HG03064 (cell line): ENCODE data around the gene MYL5.
A peak's percentile ranks its signal among the peaks of the same experiment; 100 is the strongest.
"Not testable (repeated sequence)": the region's sequence is repeated elsewhere in the genome, so short reads cannot be mapped to it uniquely, and the experiment has no call there.

ENCODE experiments used
- ATAC-seq: cut with Tn5 transposase; IDR thresholded peaks from one replicate; pipeline ENCODE4 v1.9.1; 2021; ENCODE audit warnings: low read depth; ENCODE audit not compliant: unreplicated experiment

MYL5 gene

GRCh38 chr4:674172-675035 lies at the start of gene MYL5, which contains the start of gene ATP5ME:
Gene MYL5, plus strand, starts transcription at chr4:674542. Its CDS starts 3,485 bp downstream, at chr4:678027.
Gene ATP5ME, minus strand, starts transcription at chr4:674276. Its CDS starts 29 bp downstream, at chr4:674247.
- ATAC-seq, result peak; percentile 56

- no peak for ATAC-seq
Measured at GRCh38 chr4:624705-625590, 49.4 kb upstream of the MYL5 start, which contains the start of gene PDE6B. Gene PDE6B, plus strand, starts transcription at chr4:625573. Its CDS starts 54 bp downstream, at chr4:625627.

- no peak for ATAC-seq
Measured at GRCh38 chr4:625631-626161, 48.6 kb upstream of the MYL5 start.

GRCh38 chr4:626201-627091 lies 47.9 kb upstream of the MYL5 start:
- no peak for ATAC-seq

DNA sequence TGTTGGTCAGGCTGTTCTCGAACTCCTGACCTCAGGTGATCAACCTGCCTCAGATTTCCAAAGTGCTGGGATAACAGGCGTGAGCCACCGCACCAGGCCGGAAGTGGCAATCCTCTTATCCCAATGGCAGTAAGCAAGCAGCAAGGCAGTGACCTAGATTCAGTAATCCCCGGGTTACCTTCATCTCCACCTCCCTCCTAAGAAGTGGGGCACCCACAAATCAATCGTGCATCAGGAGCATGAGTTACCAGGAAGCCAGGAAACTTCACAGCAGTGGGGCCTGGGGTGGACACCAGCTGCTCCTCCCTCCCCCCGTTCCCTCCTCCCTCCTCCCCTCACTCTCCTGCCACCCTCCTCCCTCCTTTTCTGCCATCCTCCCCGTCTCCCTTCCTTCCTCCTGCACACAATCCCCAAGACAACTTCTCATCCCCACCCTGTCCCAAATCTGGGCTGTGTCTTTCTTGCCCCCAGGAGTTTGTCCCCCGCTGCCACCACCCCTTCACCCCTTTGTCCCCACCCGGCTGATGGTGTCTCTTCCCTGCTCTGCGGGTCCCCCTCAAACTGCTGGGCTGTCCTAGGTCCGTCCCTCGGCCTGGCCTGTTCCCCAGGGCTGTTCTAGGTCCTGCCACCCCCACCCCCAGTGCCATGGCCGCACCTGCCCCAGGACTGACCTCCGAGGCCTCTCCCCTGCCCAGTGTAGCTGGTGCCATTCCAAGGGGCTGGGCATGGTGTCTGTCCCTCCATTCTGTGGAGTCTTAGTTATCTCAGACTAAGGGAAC lies 46.8 kb upstream of the MYL5 start:
- no peak for ATAC-seq

DNA sequence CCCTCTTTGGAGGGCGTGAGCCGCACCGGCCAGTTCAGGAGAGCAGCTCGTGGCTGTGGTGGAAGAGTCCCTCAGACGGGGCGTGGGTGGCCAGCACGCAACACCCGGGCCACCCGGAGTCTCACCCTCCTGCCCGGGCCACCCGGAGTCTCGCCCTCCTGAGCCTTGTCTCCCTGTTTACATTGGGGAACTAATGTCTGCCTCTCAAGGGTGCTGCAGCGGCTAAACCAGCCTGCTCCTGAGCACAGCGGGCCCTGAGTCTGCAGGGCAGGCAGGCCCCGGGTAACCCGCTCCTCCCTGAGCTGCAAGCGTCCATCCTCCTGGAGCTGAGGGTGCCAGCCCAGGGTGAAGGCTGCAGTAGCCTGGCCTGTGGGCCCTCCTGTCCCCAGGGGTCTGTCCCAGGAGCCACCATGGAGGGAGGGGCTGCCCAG lies 46.0 kb upstream of the MYL5 start:
- no peak for ATAC-seq

GRCh38 chr4:628821-629635 lies 45.3 kb upstream of the MYL5 start:
- no peak for ATAC-seq

GRCh38 chr4:629636-629914 lies 44.8 kb upstream of the MYL5 start:
- ATAC-seq, result no peak

GRCh38 chr4:629915-630641 lies 44.3 kb upstream of the MYL5 start:
- no peak for ATAC-seq

DNA sequence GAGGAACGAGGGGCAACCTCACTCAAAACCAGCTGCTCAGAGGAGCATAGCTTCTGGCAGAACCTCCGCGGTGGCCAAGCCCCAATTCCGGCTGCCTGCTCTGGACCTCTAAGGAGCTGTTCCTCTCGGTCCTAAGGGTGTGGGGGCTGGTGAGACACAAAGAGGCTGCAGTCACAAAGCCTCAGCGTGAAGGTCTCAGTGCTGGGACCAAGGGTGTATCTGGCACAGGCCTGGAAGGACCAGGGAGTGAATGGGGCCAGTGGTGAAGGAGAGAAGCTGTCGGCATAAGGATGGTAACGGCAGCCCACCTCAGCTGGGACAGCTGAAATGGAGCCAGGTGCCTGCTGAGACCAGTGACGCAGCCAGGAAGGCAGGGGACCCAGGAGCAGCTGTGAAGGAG lies 43.7 kb upstream of the MYL5 start:
- ATAC-seq, result no peak

GRCh38 chr4:632196-632790 lies 42.0 kb upstream of the MYL5 start:
- no peak for ATAC-seq

- ATAC-seq, result no peak
Measured at GRCh38 chr4:632926-633325, 41.4 kb upstream of the MYL5 start.

DNA sequence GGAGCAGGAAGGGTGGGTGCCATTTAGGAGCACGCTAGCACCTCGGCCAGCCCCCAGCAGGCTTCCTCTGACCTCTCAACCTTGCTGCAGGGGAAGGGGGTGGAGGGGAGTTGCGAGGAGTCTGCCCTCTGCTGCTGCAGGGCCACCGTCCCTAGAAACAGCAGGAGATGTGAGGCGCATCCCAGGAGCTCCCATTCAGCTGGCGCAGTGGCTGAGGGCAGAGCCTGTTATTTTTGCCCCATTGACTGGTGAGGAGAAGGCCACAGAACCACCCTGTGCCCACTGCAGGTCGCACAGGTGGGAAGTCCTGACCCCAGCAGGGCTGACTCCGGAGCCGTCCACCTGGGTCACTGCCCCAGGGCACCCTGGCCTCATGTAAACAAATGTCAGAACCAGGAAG lies 40.9 kb upstream of the MYL5 start:
- no peak for ATAC-seq

DNA sequence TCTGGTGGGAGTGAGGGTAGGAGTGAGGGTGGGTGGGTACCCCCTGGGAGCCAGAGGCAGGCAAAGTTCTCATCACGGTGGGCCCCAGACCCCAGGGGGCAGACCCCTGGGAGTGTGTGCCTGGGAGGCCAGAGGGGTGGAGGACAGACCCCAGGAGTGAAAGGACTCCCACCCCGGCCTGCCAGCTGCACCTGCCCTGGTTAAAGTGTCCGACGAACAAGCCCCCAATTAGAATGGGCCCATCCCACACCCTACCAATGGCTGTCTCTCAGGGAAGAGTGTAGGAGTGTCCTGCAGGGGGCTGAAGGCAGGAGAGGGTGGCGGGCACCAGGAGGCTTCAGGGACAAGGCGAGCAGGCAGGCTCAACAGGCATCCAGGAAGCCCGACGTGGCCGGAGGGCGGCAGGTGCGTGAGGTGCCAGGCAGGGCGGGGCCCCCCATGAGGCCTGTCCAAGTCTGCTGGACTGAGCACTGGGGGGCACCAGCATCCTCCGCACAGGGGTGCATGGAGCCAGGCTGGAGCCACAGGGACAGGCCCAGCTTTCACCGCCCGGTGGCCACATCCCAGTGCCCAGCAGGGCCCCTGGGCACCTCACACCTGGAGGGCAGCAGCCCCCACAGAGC lies 40.3 kb upstream of the MYL5 start:
- no peak for ATAC-seq

GRCh38 chr4:634599-634985 lies 39.8 kb upstream of the MYL5 start:
- no peak for ATAC-seq

DNA sequence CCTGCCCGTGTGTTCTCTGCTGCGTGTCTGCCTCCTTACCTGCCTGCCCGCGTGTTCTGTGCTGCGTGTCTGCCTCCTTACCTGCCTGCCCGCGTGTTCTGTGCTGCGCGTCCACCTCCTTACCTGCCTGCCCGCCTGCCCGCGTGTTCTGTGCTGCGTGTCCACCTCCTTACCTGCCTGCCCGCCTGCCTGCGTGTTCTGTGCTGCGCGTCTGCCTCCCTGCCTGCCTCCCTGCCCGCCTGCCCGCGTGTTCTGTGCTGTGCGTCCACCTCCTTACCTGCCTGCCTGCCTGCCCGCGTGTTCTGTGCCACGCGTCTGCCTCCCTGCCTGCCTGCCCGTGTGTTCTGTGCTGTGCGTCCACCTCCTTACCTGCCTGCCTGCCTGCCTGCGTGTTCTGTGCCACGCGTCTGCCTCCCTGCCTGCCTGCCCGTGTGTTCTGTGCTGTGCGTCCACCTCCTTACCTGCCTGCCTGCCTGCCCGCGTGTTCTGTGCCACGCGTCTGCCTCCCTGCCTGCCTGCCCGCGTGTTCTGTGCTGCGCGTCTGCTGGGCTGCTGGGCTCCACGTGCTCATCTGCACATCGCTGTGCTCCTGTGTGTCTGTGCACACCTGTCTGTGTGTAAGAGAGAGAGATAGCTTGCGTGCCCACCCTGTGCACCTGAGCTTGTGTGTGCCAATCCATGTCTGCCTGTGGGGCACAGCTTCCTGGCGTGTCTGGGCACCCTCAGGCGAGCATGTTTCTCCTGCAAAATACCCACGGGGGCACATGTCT lies 39.1 kb upstream of the MYL5 start:
- not testable (repeated sequence) for ATAC-seq
